GM12878 (cell line): ENCODE results near the gene TAGLN. TPM values are rescaled to one million over a fixed set of nuclear protein-coding genes. Genes with fewer than 3 reads are reported as not detected.

Source experiments
- ATAC-seq: fragments of 200-7000 bp; cut with Tn5 transposase; 3 replicates; pipeline ENCODE4 v1.9.1; 2020; ENCODE audit warnings: mild to moderate bottlenecking, moderate library complexity
- BruUV-seq: library from RNA; stranded (reverse); fragments of 400-500 nt; replicated peaks from 2 replicates; lab custom pipeline; 2021; lab: Mats Ljungman, UMichigan
- CTCF ChIA-PET: fragments of 300-600 bp; sonication (Branson Sonifier 250); formaldehyde crosslinking; extraction: SDS; loops from one replicate; lab custom pipeline; 2021; ENCODE audit warnings: inconsistent platforms; lab: Yijun Ruan, JAX
- POLR2A ChIA-PET: fragments of 350-600 bp; formaldehyde crosslinking; extraction: SDS; loops from one replicate; lab custom pipeline; 2021; ENCODE audit warnings: inconsistent platforms; lab: Charles Lee
- RAD21 ChIA-PET: fragments of 300-600 bp; sonication (Branson Sonifier 250); formaldehyde crosslinking; loops from one replicate; lab custom pipeline; 2023; ENCODE audit warnings: antibody characterized with exemption; ENCODE audit not compliant: unreplicated experiment; lab: Charles Lee
- SMC1A ChIA-PET: fragments of 300-600 bp; sonication (Branson Sonifier 250); formaldehyde crosslinking; loops from one replicate; lab custom pipeline; 2023; ENCODE audit not compliant: unreplicated experiment, uncharacterized antibody; lab: Charles Lee
- DNase-seq: peaks from one replicate; pipeline ENCODE4 v3.0.0-alpha.2; 2011; ENCODE audit warnings: low read depth, low spot score
- FAIRE-seq: peaks from 3 replicates; lab custom pipeline; 2011; peaks lifted over from hg19 to GRCh38; lab: Jason Lieb, UNC
- H2AFZ ChIP-seq: 2 replicates; pipeline ENCODE4 v1.6.0; 2011; ENCODE audit warnings: low read depth, low read length, control low read depth; ENCODE audit not compliant: control insufficient read depth
- H3K27ac ChIP-seq: 2 replicates; pipeline ENCODE4 v1.5.1; 2011; ENCODE audit warnings: control low read depth; ENCODE audit not compliant: control insufficient read depth, insufficient read depth
- H3K27me3 ChIP-seq, 2 experiments: replicated peaks in 1 of 2; 2 replicates each; pipeline versions ENCODE4 v1.6.0 to v1.6.1; 2011; ENCODE audit warnings: low read length in 1 of 2; ENCODE audit not compliant: control insufficient read depth in 2 of 2, insufficient read depth in 2 of 2
- H3K36me3 ChIP-seq, 2 experiments: 2 replicates each; pipeline ENCODE4 v1.5.1; 2011; ENCODE audit warnings: low read length in 1 of 2; ENCODE audit not compliant: control insufficient read depth in 2 of 2, insufficient read depth in 2 of 2
- H3K4me1 ChIP-seq: 2 replicates; pipeline ENCODE4 v1.6.1; 2011; ENCODE audit warnings: mild to moderate bottlenecking, low read length, moderate library complexity, mixed read lengths; ENCODE audit not compliant: control insufficient read depth, insufficient read depth
- H3K4me2 ChIP-seq: 2 replicates; pipeline ENCODE4 v1.6.0; 2011; ENCODE audit warnings: control low read depth; ENCODE audit not compliant: control insufficient read depth, insufficient read depth
- H3K4me3 ChIP-seq: fragments of 200-600 bp; sonication (generic); 2 replicates; pipeline ENCODE4 v1.5.1; 2016
- H3K79me2 ChIP-seq: 2 replicates; pipeline ENCODE4 v1.6.0; 2011; ENCODE audit warnings: low read length; ENCODE audit not compliant: control insufficient read depth, insufficient read depth
- H3K9ac ChIP-seq: 2 replicates; pipeline ENCODE4 v1.8.0; 2011; ENCODE audit warnings: low read length, control low read depth, mixed read lengths; ENCODE audit not compliant: control insufficient read depth, insufficient read depth
- H3K9me3 ChIP-seq: replicated peaks from 3 replicates; pipeline ENCODE4 v1.5.1; 2011; ENCODE audit warnings: mild to moderate bottlenecking, low read length; ENCODE audit not compliant: control insufficient read depth, insufficient read depth
- H4K20me1 ChIP-seq: 2 replicates; pipeline ENCODE4 v1.6.0; 2011; ENCODE audit not compliant: control insufficient read depth, insufficient read depth
- EED ChIP-seq: sonication (generic); IDR thresholded peaks from 2 replicates; pipeline ENCODE4 v1.6.1; 2016; ENCODE audit warnings: antibody characterized with exemption, low read depth
- NFYB ChIP-seq: IDR thresholded peaks from 2 replicates; pipeline ENCODE4 v1.6.1; 2011; ENCODE audit warnings: low read depth, mild to moderate bottlenecking, low read length, improper control_type of control experiment, moderate library complexity; ENCODE audit not compliant: insufficient read depth
- POLR2A ChIP-seq: IDR thresholded peaks from 2 replicates; pipeline ENCODE4 v1.6.1; 2011; ENCODE audit warnings: low read depth, mild to moderate bottlenecking, low read length
- SMARCA5 ChIP-seq: fragments of 450-650 bp; IDR thresholded peaks from 2 replicates; pipeline ENCODE4 v1.6.1; 2017; ENCODE audit warnings: mild to moderate bottlenecking
- WRNIP1 ChIP-seq: IDR thresholded peaks from 2 replicates; pipeline ENCODE4 v1.6.1; 2011; ENCODE audit warnings: low read depth, low read length, improper control_type of control experiment, borderline replicate concordance
- WGBS: methylation state at CpG from one replicate; pipeline ENCODE4 v1.1.6; 2016; ENCODE audit warnings: low lambda C conversion rate; ENCODE audit not compliant: insufficient replicate concordance, insufficient coverage; ENCODE audit errors: missing lambda C conversion rate; 5-methylcytosine and 5-hydroxymethylcytosine counted together
- in situ Hi-C: fragments of 300-500 bp; cut with MboI; formaldehyde crosslinking; loops from 9 replicates; pipeline ENCODE4 v1.14.3; 2018; ENCODE audit warnings: mixed read lengths
- intact Hi-C: fragments of 100-400 bp; cut with micrococcal nuclease; formaldehyde crosslinking; loops from one replicate; pipeline ENCODE4 v1.14.2; 2022; ENCODE audit not compliant: unreplicated experiment
- polyA plus RNA-seq, 11 experiments: library from polyadenylated mRNA; depleted of rRNA in 4 of 11; unstranded in 6 of 11; stranded (reverse) in 5 of 11; fragments of >200 nt; fragmentation: Nextera tagmentation in 4 of 11; fragmentation: Illumina TruSeq in 1 of 11; extraction: Ambion mirVana in 4 of 11; extraction: Trizol in 1 of 11; gene quantifications; 1 replicate in 1 of 11; 2 replicates in 10 of 11; pipeline versions ENCODE4 v1.2.1 to v1.2.3, GENCODE V29; 2011 to 2016; ENCODE audit warnings: inconsistent platforms in 2 of 11, missing spikeins in 2 of 11, low read depth in 1 of 11
- total RNA-seq, 4 experiments: library from RNA; depleted of rRNA in 3 of 4; stranded (reverse); fragments of >200 nt in 3 of 4; fragmentation: Illumina TruSeq in 1 of 4; extraction: Trizol in 1 of 4; gene quantifications; 2 replicates each; pipeline versions ENCODE4 v1.2.1 to v1.2.3, GENCODE V29; 2013 to 2021
- TF ChIP-seq, protein P1 (sequence below): fragments of 450-650 bp; IDR thresholded peaks from 2 replicates; pipeline ENCODE4 v1.6.1; 2017; ENCODE audit warnings: antibody characterized with exemption, mild to moderate bottlenecking, moderate library complexity
- TF ChIP-seq, protein P2 (sequence below): fragments of 450-650 bp; IDR thresholded peaks from 2 replicates; pipeline ENCODE4 v1.6.1; 2017; ENCODE audit warnings: mild to moderate bottlenecking, moderate library complexity
- TF ChIP-seq, protein P3 (sequence below): IDR thresholded peaks from 2 replicates; pipeline ENCODE4 v1.6.1; 2011; ENCODE audit warnings: low read depth, mild to moderate bottlenecking, low read length, moderate library complexity, borderline replicate concordance; ENCODE audit errors: extremely low read depth

Gene TAGLN
- total and polyA plus RNA-seq, 10 of the 15 experiments (the other 5 are each of a cell fraction or from before 2014, with no cell fraction given) = 0.26 to 4.6 (median 1.7) TPM

DNA sequence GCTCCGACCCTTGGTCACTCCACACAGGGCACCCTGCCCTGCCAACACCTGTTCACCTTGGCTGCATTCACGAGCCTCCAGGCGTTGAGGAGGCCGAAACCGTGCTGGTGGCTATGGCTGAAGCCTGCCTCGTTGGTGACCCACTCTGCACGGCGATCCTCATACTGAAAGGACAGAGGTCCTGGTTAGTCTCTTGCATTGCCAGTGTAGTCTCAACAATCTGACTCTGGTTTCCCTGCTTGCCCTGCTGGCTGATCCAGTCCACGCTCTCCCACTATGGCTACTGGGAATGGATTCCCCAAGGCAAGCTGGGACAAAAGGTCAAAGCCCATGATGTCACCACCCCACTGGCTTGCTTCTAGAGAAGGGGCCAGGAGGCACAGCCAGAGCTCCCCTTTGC, 19.8 kb downstream of the TAGLN start:
- BruUV-seq = no TSS peak
- in situ Hi-C loops = no loop called here
- RAD21 ChIA-PET = no interaction called here

DNA sequence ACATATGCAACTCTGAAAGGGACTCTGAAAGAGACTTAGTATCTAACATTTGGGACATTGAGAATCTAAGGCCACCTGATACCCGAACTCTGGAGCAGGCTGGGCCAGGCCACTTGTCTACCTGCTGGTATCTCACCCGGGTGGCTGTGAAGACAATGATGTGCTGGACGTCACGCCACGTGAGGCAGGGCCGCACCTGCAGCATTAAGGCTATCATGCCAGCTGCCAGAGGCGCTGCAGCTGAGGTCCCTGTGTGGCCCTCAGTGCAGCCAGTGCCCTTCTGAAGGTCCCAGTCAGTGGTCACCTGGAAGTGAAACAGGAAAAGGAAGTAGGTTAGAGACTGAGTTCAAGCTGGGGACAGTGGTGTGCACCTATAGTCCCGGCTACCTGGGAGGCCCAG, 20.3 kb downstream of the TAGLN start:
- H3K27ac ChIP-seq = no peak overlapping the region
- ChIA-PET SMC1A (interaction anchor here (0.8 to 3.2 kb wide), 2 partner anchors 8 to 40 kb away, joined by 3 to 15 read pairs; no protein-coding TSS in a partner anchor), RAD21 (interaction anchor here (1.0 kb wide), 1 partner anchor 9 kb away, joined by 3 read pairs; no protein-coding TSS in a partner anchor), CTCF (interaction anchor here (1.0 to 17.3 kb wide), 3 partner anchors 9 to 473 kb away, joined by 3 to 422 read pairs (median 3); partner anchors contain the start of gene SIDT2), POLR2A (interaction anchor here (1.0 kb wide), 1 partner anchor 41 kb away, joined by 3 read pairs; the partner anchor contains the start of gene SIDT2)
- no peak overlapping the region for H3K9ac ChIP-seq
- BruUV-seq = no TSS peak
- FAIRE-seq (no peak), DNase-seq (no peak), ATAC-seq (no peak)
- intact Hi-C loops = no loop called here
- no peaks in the 10 kb centered on the region for H4K20me1 ChIP-seq
- in situ Hi-C loops = no loop called here
- H3K4me3 ChIP-seq = no peak overlapping the region
- H3K9me3 ChIP-seq = no peaks in the 10 kb centered on the region
- H3K79me2 ChIP-seq = no peaks in the 10 kb centered on the region
- no peaks in the 10 kb centered on the region; the same call in 1 of the 2 replicates for H3K4me1 ChIP-seq
- no peaks in the 10 kb centered on the region for H3K27me3 ChIP-seq
- H3K36me3 ChIP-seq = peaks cover 30 to 46% of the 10 kb centered on the region in 2 experiments
- 90% methylated on average over 8 of the region's 8 CpGs for WGBS
- H2AFZ ChIP-seq = no peak overlapping the region
- TF ChIP-seq SMARCA5 (no peak), EED (no peak), NFYB (no peak), POLR2A (0 out of 2 replicates have a peak, but pooled peaks have one; percentile 8)
- TF ChIP-seq, protein P1, sequence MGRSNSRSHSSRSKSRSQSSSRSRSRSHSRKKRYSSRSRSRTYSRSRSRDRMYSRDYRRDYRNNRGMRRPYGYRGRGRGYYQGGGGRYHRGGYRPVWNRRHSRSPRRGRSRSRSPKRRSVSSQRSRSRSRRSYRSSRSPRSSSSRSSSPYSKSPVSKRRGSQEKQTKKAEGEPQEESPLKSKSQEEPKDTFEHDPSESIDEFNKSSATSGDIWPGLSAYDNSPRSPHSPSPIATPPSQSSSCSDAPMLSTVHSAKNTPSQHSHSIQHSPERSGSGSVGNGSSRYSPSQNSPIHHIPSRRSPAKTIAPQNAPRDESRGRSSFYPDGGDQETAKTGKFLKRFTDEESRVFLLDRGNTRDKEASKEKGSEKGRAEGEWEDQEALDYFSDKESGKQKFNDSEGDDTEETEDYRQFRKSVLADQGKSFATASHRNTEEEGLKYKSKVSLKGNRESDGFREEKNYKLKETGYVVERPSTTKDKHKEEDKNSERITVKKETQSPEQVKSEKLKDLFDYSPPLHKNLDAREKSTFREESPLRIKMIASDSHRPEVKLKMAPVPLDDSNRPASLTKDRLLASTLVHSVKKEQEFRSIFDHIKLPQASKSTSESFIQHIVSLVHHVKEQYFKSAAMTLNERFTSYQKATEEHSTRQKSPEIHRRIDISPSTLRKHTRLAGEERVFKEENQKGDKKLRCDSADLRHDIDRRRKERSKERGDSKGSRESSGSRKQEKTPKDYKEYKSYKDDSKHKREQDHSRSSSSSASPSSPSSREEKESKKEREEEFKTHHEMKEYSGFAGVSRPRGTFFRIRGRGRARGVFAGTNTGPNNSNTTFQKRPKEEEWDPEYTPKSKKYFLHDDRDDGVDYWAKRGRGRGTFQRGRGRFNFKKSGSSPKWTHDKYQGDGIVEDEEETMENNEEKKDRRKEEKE = no peak
- TF ChIP-seq, protein P2, sequence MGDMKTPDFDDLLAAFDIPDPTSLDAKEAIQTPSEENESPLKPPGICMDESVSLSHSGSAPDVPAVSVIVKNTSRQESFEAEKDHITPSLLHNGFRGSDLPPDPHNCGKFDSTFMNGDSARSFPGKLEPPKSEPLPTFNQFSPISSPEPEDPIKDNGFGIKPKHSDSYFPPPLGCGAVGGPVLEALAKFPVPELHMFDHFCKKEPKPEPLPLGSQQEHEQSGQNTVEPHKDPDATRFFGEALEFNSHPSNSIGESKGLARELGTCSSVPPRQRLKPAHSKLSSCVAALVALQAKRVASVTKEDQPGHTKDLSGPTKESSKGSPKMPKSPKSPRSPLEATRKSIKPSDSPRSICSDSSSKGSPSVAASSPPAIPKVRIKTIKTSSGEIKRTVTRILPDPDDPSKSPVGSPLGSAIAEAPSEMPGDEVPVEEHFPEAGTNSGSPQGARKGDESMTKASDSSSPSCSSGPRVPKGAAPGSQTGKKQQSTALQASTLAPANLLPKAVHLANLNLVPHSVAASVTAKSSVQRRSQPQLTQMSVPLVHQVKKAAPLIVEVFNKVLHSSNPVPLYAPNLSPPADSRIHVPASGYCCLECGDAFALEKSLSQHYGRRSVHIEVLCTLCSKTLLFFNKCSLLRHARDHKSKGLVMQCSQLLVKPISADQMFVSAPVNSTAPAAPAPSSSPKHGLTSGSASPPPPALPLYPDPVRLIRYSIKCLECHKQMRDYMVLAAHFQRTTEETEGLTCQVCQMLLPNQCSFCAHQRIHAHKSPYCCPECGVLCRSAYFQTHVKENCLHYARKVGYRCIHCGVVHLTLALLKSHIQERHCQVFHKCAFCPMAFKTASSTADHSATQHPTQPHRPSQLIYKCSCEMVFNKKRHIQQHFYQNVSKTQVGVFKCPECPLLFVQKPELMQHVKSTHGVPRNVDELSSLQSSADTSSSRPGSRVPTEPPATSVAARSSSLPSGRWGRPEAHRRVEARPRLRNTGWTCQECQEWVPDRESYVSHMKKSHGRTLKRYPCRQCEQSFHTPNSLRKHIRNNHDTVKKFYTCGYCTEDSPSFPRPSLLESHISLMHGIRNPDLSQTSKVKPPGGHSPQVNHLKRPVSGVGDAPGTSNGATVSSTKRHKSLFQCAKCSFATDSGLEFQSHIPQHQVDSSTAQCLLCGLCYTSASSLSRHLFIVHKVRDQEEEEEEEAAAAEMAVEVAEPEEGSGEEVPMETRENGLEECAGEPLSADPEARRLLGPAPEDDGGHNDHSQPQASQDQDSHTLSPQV = no peak
- TF ChIP-seq, protein P3, sequence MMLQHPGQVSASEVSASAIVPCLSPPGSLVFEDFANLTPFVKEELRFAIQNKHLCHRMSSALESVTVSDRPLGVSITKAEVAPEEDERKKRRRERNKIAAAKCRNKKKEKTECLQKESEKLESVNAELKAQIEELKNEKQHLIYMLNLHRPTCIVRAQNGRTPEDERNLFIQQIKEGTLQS = no peak
- H3K4me2 ChIP-seq = no peak overlapping the region

More for the DNA sequence above, 19.8 kb downstream of the TAGLN start:
- ATAC-seq = no peak
- no peak overlapping the region for H3K4me3 ChIP-seq
- H3K79me2 ChIP-seq = no peaks in the 10 kb centered on the region
- ChIA-PET CTCF (interaction anchor here (1.3 to 17.3 kb wide), 2 partner anchors 38 to 383 kb away, joined by 3 to 422 read pairs; partner anchors contain the start of gene SIDT2), POLR2A (no interaction called here), SMC1A (no interaction called here)
- no peak for DNase-seq
- FAIRE-seq = no peak
- H3K27me3 ChIP-seq = no peaks in the 10 kb centered on the region
- no peaks in the 10 kb centered on the region; the same call in 1 of the 2 replicates for H3K4me1 ChIP-seq
- no peak overlapping the region for H3K9ac ChIP-seq
- H4K20me1 ChIP-seq = no peaks in the 10 kb centered on the region
- no peak overlapping the region for H3K4me2 ChIP-seq
- H3K9me3 ChIP-seq = no peaks in the 10 kb centered on the region
- H3K36me3 ChIP-seq = peaks cover 26 to 46% of the 10 kb centered on the region in 2 experiments
- H3K27ac ChIP-seq = no peak overlapping the region
- WGBS = 98% methylated on average over 9 of the region's 9 CpGs
- TF ChIP-seq POLR2A (peak; percentile 26; the same call in 1 of the 2 replicates), WRNIP1 (no peak)
- intact Hi-C loops = no loop called here
- H2AFZ ChIP-seq = no peak overlapping the region
